Fibroblast of villous mesenchyme (primary cell): ENCODE measurements around the gene SURF2. TPM values are rescaled to one million over a fixed set of nuclear protein-coding genes. Genes with fewer than 3 reads are reported as not detected.
A peak's percentile ranks its signal among the peaks of the same experiment; 100 is the strongest.

Experiments used
- DNase-seq: peaks from one replicate; pipeline ENCODE4 v3.0.0-alpha.2; 2010; ENCODE audit warnings: low read depth
- H3K4me3 ChIP-seq: 2 replicates; pipeline ENCODE4 v1.5.1; 2011; ENCODE audit warnings: low read depth, mild to moderate bottlenecking, low read length
- total RNA-seq: library from RNA; depleted of rRNA; stranded (reverse); fragments of >200 nt; gene quantifications from 2 replicates; pipeline ENCODE4 v1.2.3, GENCODE V29; 2012
- TF ChIP-seq, protein P1 (sequence below): IDR thresholded peaks from 2 replicates; pipeline ENCODE4 v1.5.1; 2012; ENCODE audit warnings: low read depth, mild to moderate bottlenecking, low read length; ENCODE audit not compliant: insufficient read depth

The SURF2 gene
- total RNA-seq, 1 donor, result 12.1 TPM

DNA sequence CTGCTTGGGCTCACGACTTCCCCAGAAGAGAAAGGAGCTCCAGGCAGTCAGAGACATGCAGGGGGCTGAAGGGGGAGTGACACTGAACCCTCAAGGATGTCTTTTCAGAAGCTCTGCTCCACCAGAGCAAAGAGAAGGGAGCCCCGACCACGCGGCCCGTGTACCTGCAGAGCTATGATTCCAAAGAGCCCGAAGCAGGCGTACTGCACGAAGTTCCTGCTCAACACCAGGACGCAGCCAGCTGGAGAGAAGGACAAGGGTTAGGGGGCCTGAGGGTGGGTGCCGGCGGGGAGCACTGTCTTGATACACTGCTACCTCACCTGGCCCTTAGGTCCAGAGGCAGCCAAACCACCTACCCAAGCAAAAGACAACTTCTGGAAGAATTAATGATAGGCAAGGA, 10.1 kb downstream of the SURF2 start:
- TF ChIP-seq, protein P1, sequence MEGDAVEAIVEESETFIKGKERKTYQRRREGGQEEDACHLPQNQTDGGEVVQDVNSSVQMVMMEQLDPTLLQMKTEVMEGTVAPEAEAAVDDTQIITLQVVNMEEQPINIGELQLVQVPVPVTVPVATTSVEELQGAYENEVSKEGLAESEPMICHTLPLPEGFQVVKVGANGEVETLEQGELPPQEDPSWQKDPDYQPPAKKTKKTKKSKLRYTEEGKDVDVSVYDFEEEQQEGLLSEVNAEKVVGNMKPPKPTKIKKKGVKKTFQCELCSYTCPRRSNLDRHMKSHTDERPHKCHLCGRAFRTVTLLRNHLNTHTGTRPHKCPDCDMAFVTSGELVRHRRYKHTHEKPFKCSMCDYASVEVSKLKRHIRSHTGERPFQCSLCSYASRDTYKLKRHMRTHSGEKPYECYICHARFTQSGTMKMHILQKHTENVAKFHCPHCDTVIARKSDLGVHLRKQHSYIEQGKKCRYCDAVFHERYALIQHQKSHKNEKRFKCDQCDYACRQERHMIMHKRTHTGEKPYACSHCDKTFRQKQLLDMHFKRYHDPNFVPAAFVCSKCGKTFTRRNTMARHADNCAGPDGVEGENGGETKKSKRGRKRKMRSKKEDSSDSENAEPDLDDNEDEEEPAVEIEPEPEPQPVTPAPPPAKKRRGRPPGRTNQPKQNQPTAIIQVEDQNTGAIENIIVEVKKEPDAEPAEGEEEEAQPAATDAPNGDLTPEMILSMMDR, result no peak
- DNase-seq, result no peak
- no peak overlapping the region for H3K4me3 ChIP-seq

DNA sequence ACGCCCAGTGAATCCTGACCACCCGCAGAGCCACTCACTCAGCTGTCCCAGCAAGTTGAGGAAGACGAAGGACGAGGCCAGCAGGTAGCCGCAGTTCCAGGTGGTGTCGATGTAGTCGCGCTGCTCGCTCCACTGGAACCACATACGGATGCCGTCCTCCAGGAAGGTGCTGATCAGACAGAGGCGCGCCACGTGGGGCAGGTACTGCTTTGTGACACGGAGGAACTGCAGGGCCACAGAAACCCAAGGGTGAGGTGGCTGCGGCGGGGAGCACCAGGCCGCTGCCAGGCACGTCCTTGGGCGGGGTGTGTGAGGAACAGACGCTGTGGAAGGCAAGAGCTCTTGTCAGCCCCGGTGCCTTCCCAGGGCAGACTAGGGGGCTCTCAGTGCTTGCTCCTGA, 10.9 kb downstream of the SURF2 start:
- TF ChIP-seq, protein P1, result no peak
- H3K4me3 ChIP-seq, result no peak overlapping the region
- DNase-seq, result no peak

DNA sequence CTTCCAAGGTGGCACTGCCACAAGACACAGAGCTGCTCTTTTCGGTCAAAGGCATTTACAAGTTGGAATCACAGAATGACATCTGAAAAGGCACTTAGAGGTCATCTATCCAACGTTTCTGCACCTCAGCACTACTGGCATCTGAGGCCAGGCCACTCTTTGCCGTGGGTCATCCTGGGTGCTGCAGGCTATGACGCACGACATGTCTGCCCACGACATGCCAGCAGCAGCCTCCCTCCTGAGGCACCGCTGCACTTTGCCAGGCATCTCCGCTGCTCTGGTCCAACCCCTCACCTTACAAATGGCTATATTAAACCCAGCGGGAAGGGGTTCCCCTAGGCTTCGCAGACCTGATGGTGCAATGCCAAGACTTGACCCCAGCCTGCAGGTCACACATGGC, 11.4 kb downstream of the SURF2 start:
- no peak overlapping the region for H3K4me3 ChIP-seq
- DNase-seq, result no peak
- TF ChIP-seq, protein P1, result no peak

DNA sequence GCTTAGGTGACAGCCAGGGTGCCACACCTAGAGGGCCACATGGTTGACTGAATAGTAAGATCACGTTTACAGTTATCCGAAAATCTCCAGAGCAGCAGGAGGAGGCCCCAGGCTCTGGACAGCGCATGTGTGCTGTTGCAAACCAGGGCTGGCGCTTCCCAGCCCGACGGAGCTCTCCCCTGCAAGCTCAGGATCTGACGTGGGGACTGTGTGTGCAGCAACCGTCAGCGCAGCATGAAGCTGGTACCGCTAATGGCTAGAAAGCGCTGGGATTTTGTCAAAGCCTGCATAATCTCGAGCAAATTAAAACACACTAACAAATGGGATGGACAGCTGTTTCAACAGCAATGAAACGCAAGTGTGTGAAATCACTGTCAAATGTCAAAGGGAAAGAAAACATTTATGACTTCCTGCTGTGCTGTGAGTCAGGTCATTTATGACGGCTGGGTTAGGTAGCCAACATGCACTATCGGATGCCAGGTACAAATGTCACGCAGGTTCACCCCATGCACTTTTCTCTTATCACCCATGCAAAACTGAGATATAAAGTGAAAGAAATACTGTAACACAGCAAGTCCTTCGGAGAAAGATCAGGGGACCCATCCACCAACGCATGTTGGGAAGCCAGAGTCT, 12.0 kb downstream of the SURF2 start:
- no peak overlapping the region for H3K4me3 ChIP-seq
- peak; percentile 49 for DNase-seq
- TF ChIP-seq, protein P1, result no peak

DNA sequence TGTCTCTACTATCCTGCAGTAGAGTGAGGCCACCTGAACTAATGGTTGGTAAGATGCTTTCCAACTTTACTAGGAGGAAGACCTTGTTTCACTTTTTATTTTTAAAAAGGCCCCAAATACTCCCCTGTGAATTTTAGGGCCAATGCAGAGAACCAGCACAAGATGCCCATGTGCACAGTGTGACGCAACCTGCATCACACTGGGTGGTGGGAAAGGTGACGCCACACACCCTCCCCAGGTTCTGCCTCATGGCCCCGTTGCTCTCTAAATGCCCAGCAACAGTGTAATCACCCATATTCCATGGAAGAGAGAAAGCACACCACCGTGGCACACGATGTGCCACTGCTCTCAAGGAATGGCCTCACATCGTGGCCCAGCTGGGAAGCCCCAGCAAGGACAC, 13.1 kb downstream of the SURF2 start:
- no peak for DNase-seq
- TF ChIP-seq, protein P1, result no peak
- no peak overlapping the region for H3K4me3 ChIP-seq

DNA sequence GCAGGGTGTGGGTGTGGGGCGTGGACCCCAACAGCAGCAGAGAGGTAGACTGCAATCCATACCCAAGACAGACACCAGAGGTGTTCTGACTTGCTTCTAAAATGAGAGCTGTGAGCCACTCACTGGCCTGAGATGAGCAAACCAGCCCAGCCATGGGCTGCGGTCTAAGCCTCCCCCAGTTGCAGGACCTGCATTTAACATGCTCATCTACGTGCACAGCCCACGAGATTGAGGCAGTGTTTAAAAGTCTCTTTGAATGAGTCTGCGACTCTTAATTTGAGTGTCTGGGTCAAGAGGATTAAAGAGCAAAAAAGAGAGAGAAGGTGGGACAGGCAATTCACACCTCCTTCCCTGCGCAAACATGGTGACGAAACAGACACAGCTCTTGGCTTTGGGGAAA, 13.6 kb downstream of the SURF2 start:
- DNase-seq, result no peak
- no peak overlapping the region for H3K4me3 ChIP-seq
- TF ChIP-seq, protein P1, result no peak

DNA sequence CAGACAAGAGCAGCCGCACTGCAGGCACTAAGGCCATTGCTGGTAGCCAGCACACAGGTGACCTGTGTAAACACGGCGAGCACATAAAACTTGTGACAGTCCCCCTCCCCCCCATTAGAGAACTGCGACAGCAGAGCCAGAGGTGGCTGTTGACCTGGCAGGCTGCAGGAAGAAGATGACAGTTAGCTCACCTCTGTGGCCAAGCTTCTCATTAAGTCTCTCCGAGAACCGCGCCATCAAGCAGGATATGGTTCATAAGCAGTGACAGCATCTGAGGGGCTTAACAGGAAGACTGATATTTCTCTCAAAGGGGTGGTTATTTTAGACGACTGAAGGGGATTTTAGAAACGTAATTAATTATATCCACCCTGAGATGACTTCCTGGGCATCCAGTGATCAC, 14.3 kb downstream of the SURF2 start:
- no peak overlapping the region for H3K4me3 ChIP-seq
- no peak for DNase-seq
- TF ChIP-seq, protein P1, result no peak
